Adrenal gland (tissue), 5 donors: ENCODE results near the gene RAD51B.

Source experiments
- CTCF ChIP-seq, 6 experiments: fragments of 450-650 bp in 4 of 6; fragments of 200-600 bp in 2 of 6; sonication (generic) in 1 of 6; IDR thresholded peaks; 1 replicate in 5 of 6; 2 replicates in 1 of 6; pipeline versions ENCODE4 v1.5.1 to v1.8.0; 2016 to 2021; ENCODE audit warnings: antibody characterized with exemption in 6 of 6, mild to moderate bottlenecking in 2 of 6, moderate library complexity in 1 of 6
- POLR2A ChIP-seq, 2 donors: fragments of 450-650 bp; IDR thresholded peaks; one replicate each; pipeline ENCODE4 v1.6.1; 2017; ENCODE audit warnings: antibody characterized with exemption in 2 of 2, mild to moderate bottlenecking in 2 of 2, moderate library complexity in 1 of 2
- donor health status: DM: no; HTN: no; CAD: no.

- TF ChIP-seq POLR2A (IDR thresholded peaks at IDR 0.05) (no peak), CTCF (IDR thresholded peaks at IDR 0.05) (no peak)
Measured at GRCh38 chr14:68564191-68564825, 744.7 kb downstream of the RAD51B start.
